ENCODE data around the gene TMCC3. TPM values are rescaled to one million over a fixed set of nuclear protein-coding genes. Genes with fewer than 3 reads are reported as not detected.

Gene TMCC3
- total and polyA plus RNA-seq, 9 of the 15 experiments (the other 6 are each of a cell fraction or from before 2014, with no cell fraction given): not detected

DNA sequence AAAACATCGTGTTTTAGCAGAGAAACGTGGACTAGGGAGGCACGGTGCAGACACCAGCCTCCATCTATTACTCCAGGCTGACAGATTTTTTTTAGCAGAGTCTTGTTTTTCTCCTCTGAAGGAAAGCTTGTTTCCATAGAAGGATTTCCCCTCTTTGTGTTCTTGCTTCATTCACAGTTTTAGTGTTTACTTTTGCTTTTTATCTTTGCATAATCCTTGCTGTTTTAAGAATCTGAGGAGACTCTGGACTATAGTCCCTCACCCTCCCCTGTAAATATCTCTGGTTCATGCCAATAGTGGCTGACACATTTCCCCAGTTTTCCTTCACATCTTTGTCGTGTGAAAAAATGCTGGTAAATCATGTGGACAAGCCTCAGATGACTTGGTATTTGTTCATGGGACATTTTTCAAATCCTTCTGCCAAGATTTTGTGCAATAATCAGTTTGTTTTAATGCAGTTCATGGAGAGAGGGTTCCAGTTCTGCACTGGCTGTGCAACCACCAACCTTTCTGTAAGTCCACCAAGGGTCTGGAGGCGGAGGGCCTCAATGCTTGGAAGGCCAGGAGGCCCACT is 39.9 kb upstream of the TMCC3 start (continued):
- TF ChIP-seq ZNF764 (CRISPR knock-in tag; IDR thresholded peaks at IDR 0.05; ENCODE audit: low read depth): no peak
- TF ChIP-seq, protein P1, sequence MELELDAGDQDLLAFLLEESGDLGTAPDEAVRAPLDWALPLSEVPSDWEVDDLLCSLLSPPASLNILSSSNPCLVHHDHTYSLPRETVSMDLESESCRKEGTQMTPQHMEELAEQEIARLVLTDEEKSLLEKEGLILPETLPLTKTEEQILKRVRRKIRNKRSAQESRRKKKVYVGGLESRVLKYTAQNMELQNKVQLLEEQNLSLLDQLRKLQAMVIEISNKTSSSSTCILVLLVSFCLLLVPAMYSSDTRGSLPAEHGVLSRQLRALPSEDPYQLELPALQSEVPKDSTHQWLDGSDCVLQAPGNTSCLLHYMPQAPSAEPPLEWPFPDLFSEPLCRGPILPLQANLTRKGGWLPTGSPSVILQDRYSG (tag; conservative IDR thresholded peaks at IDR 0.05; ENCODE audit: low read depth): no peak

DNA sequence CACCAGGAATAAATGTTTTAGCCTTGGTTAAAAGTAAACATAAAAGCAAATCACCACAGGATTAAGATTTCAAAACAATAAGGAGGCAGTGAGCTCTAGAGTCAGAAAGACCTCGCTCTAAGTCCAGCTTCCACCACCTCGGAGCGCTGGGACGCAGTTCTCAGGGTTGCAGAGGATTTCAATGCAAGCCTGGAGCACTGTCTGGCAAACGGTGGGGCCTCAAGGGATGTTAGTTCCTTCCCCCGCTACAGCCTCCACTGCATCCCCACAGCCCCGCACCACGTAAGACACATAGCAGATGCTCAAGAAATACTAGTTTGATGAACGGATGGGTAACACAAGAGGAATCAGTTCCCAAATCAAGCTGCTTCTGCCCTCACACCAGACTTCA is 39.3 kb upstream of the TMCC3 start:
- CTCF ChIA-PET (ENCODE audit: low intra/inter-chr PET ratio): no interaction called here
- ATAC-seq (no peak), FAIRE-seq (no peak), DNase-seq (ENCODE audit: extremely low read depth in 1 of 4, low spot score in 3 of 4) (no peak)
- no peaks in the 10 kb centered on the region for H3K36me3 ChIP-seq (ENCODE audit: control insufficient read depth, insufficient read depth, low read length)
- peaks cover 15 to 19% of the 10 kb centered on the region in 2 experiments; a peak in 3 of 5 replicates for H3K27me3 ChIP-seq (ENCODE audit: control insufficient read depth in 2 of 2, insufficient read depth in 2 of 2, low read length in 2 of 2)
- no peaks in the 10 kb centered on the region for H4K20me1 ChIP-seq (replicated peaks; ENCODE audit: control insufficient read depth, insufficient read depth, low read length)
- H3K4me1 ChIP-seq (replicated peaks in 1 of 2; ENCODE audit: control insufficient read depth in 2 of 2, insufficient read depth in 2 of 2, low read length in 2 of 2): no peaks in the 10 kb centered on the region
- no peaks in the 10 kb centered on the region for H3K9me1 ChIP-seq (ENCODE audit: control insufficient read depth, insufficient read depth, low read length)
- no peak overlapping the region for H3K4me3 ChIP-seq
- WGBS (ENCODE audit: insufficient coverage, low coverage, missing lambda C conversion rate): under 1% methylated on average over 9 of the region's 9 CpGs
- intact Hi-C loops (cut with micrococcal nuclease): no loop called here
- no peak overlapping the region for H3K4me2 ChIP-seq (ENCODE audit: insufficient read depth, low read length)
- POLR2A ChIA-PET: no interaction called here
- BruUV-seq (replicated peaks): no TSS peak
- no peaks in the 10 kb centered on the region for H3K9me3 ChIP-seq (replicated peaks; ENCODE audit: control insufficient read depth, insufficient read depth, low read depth, low read length)
- no peak overlapping the region for H3K9ac ChIP-seq (ENCODE audit: insufficient read depth in 1 of 2, low read depth in 2 of 2, low read length in 2 of 2)
- no peak overlapping the region for H3K27ac ChIP-seq (ENCODE audit: extremely low read depth, low read depth, low read length)
- in situ Hi-C loops (cut with MboI): no loop called here
- H3K79me2 ChIP-seq (ENCODE audit: control insufficient read depth, insufficient read depth, low read length): no peaks in the 10 kb centered on the region
- H2AFZ ChIP-seq (ENCODE audit: low read depth, low read length): no peak overlapping the region
- TF ChIP-seq ZNF668 (CRISPR knock-in tag; IDR thresholded peaks at IDR 0.05): no peak
- TF ChIP-seq, protein P2, sequence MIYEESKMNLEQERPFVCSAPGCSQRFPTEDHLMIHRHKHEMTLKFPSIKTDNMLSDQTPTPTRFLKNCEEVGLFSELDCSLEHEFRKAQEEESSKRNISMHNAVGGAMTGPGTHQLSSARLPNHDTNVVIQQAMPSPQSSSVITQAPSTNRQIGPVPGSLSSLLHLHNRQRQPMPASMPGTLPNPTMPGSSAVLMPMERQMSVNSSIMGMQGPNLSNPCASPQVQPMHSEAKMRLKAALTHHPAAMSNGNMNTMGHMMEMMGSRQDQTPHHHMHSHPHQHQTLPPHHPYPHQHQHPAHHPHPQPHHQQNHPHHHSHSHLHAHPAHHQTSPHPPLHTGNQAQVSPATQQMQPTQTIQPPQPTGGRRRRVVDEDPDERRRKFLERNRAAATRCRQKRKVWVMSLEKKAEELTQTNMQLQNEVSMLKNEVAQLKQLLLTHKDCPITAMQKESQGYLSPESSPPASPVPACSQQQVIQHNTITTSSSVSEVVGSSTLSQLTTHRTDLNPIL (CRISPR knock-in tag; IDR thresholded peaks at IDR 0.05): no peak
- TF ChIP-seq EWSR1 (IDR thresholded peaks at IDR 0.05; ENCODE audit: borderline replicate concordance, low read depth, partially characterized antibody): no peak
- TF ChIP-seq, protein P3, sequence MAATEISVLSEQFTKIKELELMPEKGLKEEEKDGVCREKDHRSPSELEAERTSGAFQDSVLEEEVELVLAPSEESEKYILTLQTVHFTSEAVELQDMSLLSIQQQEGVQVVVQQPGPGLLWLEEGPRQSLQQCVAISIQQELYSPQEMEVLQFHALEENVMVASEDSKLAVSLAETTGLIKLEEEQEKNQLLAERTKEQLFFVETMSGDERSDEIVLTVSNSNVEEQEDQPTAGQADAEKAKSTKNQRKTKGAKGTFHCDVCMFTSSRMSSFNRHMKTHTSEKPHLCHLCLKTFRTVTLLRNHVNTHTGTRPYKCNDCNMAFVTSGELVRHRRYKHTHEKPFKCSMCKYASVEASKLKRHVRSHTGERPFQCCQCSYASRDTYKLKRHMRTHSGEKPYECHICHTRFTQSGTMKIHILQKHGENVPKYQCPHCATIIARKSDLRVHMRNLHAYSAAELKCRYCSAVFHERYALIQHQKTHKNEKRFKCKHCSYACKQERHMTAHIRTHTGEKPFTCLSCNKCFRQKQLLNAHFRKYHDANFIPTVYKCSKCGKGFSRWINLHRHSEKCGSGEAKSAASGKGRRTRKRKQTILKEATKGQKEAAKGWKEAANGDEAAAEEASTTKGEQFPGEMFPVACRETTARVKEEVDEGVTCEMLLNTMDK (IDR thresholded peaks at IDR 0.05; ENCODE audit: borderline replicate concordance, insufficient read depth, low read depth, low read length, poor library complexity, severe bottlenecking): no peak
- TF ChIP-seq FOXA3 (CRISPR knock-in tag; conservative IDR thresholded peaks at IDR 0.05 in 1 of 2, IDR thresholded peaks at IDR 0.05 in 1 of 2): no peak
- TF ChIP-seq JUN (IDR thresholded peaks at IDR 0.05; ENCODE audit: borderline replicate concordance, low read depth, low read length): no peak
- no peak for TF ChIP-seq JUN (CRISPR knock-in tag; IDR thresholded peaks at IDR 0.05; ENCODE audit: borderline replicate concordance)

All from K562 (cell line).